Uterus (tissue), 2 donors: ENCODE data around the gene IL25.

Source experiments
- POLR2A ChIP-seq, 2 donors: fragments of 450-650 bp; IDR thresholded peaks; one replicate each; pipeline ENCODE4 v1.6.1; 2016; ENCODE audit warnings: antibody characterized with exemption in 2 of 2, mild to moderate bottlenecking in 1 of 2, moderate library complexity in 1 of 2
- TF ChIP-seq, protein P1 (sequence below), 4 experiments: fragments of 200-600 bp in 2 of 4; fragments of 450-650 bp in 2 of 4; sonication (generic) in 2 of 4; IDR thresholded peaks; one replicate each; pipeline ENCODE4 v1.5.1; 2016 to 2019; ENCODE audit warnings: antibody characterized with exemption in 4 of 4, mild to moderate bottlenecking in 2 of 4, moderate library complexity in 1 of 4

DNA sequence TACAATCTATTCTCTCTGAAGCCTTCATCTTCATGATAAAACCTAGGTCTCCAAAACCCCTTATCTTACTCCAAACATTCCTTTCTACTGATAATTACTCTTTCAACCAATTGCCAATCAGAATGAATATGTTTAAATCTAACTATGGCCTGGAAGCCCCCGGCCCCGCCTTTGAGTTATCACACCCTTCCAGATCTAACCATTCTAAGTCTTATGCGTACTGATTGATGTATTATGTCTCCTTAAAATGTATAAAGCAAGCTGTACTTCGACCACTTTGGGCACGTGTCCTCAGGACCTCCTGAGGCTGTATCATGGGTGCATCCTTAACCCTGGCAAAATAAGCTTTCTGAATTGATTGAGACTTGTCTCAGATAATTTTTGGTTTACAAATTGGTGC, 37.0 kb upstream of the IL25 start:
- TF ChIP-seq, protein P1, sequence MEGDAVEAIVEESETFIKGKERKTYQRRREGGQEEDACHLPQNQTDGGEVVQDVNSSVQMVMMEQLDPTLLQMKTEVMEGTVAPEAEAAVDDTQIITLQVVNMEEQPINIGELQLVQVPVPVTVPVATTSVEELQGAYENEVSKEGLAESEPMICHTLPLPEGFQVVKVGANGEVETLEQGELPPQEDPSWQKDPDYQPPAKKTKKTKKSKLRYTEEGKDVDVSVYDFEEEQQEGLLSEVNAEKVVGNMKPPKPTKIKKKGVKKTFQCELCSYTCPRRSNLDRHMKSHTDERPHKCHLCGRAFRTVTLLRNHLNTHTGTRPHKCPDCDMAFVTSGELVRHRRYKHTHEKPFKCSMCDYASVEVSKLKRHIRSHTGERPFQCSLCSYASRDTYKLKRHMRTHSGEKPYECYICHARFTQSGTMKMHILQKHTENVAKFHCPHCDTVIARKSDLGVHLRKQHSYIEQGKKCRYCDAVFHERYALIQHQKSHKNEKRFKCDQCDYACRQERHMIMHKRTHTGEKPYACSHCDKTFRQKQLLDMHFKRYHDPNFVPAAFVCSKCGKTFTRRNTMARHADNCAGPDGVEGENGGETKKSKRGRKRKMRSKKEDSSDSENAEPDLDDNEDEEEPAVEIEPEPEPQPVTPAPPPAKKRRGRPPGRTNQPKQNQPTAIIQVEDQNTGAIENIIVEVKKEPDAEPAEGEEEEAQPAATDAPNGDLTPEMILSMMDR (IDR thresholded peaks at IDR 0.05): no peak
- TF ChIP-seq POLR2A (IDR thresholded peaks at IDR 0.05): no peak
